LNCAP (cell line): Measurements from ENCODE around the gene GSG1L.

Source experiments
- TF ChIP-seq, protein P1 (sequence below): fragments of 450-650 bp; IDR thresholded peaks from 2 replicates; pipeline ENCODE4 v1.5.1; 2017; ENCODE audit warnings: mild to moderate bottlenecking

The GSG1L gene

DNA sequence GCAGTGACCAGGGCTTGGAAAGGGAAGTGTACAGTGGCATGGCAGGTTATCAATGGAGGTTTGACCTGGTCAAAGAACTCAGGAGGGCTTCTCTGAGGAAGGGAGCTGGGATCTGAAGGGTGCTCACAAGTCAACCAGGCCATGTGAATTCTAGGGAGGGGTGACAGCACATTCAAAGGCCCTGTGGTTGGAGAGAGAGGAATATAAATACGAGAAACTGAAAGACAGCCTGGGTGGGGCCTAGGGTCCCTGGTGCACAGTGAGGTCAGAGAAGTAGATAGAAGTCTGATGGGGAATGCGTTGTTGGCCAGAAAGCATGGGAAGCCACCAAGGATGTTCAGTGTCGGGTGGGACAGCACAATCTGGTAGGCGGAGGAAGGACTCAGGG is 302.7 kb downstream of the GSG1L start:
- TF ChIP-seq, protein P1, sequence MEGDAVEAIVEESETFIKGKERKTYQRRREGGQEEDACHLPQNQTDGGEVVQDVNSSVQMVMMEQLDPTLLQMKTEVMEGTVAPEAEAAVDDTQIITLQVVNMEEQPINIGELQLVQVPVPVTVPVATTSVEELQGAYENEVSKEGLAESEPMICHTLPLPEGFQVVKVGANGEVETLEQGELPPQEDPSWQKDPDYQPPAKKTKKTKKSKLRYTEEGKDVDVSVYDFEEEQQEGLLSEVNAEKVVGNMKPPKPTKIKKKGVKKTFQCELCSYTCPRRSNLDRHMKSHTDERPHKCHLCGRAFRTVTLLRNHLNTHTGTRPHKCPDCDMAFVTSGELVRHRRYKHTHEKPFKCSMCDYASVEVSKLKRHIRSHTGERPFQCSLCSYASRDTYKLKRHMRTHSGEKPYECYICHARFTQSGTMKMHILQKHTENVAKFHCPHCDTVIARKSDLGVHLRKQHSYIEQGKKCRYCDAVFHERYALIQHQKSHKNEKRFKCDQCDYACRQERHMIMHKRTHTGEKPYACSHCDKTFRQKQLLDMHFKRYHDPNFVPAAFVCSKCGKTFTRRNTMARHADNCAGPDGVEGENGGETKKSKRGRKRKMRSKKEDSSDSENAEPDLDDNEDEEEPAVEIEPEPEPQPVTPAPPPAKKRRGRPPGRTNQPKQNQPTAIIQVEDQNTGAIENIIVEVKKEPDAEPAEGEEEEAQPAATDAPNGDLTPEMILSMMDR = no peak

DNA sequence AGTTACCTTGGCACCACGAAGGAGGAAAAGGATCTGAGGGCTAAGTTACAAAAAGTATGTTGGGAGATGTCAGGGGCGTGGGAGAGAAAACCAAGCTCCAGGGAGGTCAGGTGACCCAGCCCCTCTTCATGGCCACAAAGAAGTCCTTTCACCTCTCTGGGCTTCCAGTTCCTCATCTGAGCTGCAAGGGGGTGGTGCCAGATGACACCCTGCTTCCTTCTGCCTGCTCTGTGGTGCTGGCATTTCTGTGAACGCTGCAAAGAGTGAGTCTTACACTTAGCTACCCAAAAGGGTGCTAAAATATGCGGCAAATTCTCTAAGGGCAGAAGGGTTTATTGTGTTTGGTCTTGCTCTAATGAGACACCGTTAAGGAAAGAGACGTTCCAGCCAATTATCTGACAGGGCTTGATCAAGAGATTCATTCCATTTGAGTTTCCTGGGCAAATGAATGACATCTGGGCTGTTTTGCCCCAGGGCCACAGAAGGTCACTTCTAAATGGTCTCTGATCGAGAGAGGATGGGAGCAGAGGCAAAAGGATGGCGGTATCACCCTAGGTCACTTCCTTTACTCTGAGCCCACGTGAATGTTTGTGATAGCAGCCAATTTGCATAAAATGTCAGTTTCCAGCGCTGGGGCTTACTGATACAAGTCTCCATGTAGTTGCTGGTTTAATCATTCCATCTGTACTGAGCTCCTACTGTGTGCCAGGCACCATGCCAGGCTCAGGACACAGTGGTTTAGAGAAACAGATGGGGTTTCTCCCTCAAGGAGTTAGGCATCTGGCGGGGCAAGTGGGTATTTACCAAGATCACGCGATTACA is 303.3 kb downstream of the GSG1L start:
- TF ChIP-seq, protein P1 = no peak

DNA sequence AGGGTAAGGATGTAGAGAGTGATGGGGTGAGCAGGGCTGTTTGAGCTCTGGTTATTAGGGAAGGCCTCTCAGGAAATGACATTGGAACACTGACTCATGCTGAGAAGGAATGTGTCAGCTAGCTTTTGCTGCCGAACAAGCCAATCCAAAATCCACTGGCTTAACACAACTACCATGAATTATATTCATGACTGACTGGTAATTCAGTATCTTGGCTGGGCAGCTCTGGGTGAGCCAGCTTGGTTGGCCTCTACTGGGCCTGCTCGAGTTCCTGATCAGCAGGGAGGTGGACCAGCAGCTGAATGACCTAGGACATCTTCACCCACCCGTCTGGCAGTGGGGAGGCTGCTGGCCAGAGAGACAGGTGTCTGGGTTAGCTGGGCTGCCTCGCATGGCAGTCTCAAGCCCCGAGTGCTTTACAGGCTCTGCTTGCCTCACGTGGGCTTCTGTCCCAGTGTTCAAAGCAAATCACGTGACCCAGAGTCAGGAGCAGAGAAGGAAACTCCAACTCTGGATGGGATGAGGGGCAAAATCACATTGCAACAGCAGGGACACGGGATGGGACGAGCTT is 304.1 kb downstream of the GSG1L start:
- TF ChIP-seq, protein P1 = no peak

DNA sequence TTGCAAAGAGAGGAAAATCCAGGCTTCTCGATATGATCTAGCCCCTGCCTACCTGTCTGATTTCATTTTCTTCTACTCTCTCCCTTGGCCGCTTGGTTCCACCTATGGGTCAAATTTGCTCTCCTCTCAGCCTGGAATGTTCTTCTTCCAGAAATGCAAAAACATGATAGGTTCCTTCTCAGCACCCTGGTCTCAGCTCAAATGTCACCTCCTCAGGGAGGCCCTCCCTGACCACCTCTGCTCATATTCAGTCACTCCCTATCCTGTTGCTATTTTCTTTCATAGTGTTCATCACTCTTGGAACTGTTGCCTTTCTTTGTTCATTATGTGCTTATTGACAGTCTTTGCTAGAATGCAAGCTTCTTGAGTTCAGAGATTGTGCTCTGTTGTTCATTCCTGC is 305.0 kb downstream of the GSG1L start:
- TF ChIP-seq, protein P1 = no peak

DNA sequence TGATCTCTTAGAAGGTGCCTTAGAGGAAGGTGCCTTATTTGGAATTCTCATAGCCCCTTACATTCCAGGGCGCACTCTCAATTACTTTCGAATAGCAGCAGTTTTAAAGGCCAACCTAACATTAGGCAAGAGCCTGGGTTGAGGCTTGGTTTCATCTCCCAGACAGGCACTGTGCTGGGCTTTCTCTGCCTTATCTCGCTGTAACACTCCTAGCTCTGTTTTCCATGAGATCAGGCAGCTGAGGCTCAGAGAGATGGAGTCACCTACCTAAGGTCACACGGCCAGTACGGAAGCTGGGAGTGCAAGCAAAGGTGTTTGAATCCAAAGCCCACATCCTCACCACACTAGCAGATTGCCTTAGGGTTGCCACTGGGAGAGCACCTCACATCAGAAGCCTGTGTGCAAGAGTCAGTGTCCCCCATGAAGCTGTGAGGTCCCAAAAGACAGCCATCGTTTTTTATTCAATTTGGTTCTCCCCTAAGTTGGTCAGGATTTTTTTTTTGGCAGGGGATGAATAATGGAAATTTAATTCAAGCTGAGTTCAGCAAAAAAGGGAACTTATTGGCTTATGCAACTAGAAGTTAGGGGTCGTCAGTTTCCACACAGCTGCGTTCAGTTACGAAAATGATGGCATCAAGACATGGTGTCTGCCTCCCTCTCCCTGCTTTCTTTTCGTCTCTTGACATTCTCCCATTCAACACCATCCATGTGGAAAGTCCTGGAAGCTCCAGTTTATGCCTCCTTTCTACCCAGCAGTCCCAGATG is 307.1 kb downstream of the GSG1L start:
- TF ChIP-seq, protein P1 = no peak

DNA sequence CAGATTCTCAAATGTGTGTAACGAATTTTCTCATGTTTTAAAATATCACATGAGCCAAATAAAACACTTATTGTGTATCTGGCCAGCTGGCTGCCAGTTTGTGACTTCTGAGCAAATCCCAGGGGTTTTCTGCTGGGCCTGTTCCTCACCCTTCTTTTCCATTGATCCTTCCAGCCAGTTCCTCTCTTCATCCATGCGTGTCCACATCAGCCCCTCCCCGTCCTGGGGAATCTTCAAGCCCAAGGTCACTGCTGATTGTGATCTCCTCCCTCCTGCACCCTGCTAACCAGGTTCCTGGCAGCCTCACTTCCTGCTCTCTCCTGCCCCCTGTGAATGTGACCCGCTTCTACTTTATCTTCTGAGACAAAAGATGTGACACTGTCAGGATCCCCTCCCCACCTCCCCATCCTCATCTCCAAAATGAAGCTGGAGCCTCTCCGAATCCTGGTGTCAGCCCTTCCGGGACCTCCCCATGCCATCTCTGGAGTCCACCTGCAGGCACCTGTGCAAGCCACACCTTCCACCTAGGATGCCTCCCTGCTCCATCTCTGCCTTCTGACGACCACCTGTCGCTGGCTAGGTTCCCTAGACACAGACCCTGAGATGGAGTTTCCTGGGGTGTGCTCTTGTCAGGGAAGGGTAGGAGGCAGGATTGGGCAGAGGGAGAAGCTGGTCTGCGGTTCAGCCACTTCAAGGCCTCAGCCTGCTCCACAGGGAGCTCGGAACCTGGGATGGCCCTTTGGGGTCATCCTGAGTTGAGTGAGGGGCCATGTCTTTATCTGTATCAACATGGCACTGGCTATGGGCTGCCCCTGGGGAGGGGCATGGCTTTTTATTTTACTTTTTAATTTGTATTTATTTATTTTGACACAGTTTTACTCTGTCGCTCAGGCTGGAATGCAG is 308.5 kb downstream of the GSG1L start:
- TF ChIP-seq, protein P1 = no peak

DNA sequence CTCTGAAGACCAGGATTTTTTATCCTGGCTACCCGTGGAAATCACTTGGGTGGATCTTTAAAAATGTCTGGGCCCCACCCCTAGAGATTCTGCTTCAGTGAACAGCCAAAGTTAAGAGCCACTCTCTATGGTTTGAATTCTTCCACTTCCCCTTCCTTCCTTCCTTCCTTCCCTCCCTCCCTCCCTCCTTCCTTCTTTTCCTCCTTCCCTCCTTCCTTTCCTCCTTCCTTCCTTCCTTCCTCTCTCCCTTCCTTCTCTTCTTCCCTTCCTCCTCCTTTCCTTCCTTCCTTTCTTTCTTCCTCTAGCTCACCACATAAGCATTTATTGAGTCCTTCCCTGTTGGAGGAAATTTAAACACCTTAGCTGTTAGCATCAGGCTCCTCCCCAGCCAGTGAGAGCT is 310.0 kb downstream of the GSG1L start:
- TF ChIP-seq, protein P1 = no peak
